CD4-positive, alpha-beta T cell treated with Interleukin-2 at 100 ng/mL for 4 hours (primary cell): ENCODE measurements around the gene LIAS.
A peak's percentile ranks its signal among the peaks of the same experiment; 100 is the strongest.
"Not testable (repeated sequence)": the region's sequence is repeated elsewhere in the genome, so short reads cannot be mapped to it uniquely, and the experiment has no call there.

ENCODE experiments used
- DNase-seq: peaks from one replicate; pipeline ENCODE4 v3.0.0-alpha.2; 2020; ENCODE audit warnings: low spot score

The LIAS gene

DNA sequence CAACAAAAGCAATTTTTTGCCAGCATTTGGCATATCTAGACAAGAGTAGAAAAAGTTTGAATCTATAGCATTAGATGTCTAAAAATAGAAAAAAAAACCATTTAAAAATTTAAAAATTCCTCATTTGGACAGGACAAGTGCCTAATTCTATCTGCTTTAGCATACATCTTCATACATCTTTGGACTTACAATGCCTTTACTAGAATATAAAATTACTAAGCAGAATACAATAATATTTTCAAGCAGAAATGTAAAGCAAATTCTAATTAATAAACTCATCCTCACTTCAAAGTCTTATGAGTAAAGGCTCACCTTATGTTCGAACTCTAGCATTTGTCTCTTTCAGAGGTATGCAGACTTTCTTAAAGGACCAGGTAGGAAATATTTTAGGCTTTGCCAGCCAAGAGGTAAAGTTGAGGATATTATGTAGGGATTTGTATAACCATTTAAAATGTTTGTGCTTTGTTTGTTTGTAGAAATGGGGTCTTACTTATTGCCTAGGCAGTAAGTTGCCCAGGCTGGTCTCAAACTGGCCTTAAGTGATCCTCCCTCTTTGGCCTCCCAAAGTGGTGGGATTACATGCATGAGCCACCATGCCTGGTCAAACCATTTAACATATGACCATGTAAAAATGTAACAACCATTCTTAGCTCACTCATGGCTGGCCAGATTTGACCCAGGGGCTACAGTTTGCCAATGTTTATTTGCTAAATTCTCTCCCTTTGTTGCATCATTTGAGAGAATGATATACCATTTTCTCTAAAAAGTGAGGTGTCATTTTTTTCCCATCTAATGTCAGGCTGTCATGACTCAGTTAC is 39.3 kb downstream of the LIAS start:
- DNase-seq, result no peak

DNA sequence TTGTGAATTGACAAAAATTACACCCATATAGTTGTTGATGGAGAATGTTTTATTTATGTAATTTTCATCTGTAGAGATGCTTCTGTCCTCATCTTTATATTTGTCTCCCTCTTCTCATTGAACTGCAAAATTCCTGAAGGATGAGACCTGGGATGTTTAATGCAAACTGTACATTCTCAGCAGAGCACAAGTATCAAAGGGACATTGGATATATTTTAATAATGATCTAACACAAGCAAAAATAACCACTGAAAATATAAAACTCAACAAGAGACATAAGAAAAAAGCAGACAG is 39.8 kb downstream of the LIAS start:
- DNase-seq, result no peak

DNA sequence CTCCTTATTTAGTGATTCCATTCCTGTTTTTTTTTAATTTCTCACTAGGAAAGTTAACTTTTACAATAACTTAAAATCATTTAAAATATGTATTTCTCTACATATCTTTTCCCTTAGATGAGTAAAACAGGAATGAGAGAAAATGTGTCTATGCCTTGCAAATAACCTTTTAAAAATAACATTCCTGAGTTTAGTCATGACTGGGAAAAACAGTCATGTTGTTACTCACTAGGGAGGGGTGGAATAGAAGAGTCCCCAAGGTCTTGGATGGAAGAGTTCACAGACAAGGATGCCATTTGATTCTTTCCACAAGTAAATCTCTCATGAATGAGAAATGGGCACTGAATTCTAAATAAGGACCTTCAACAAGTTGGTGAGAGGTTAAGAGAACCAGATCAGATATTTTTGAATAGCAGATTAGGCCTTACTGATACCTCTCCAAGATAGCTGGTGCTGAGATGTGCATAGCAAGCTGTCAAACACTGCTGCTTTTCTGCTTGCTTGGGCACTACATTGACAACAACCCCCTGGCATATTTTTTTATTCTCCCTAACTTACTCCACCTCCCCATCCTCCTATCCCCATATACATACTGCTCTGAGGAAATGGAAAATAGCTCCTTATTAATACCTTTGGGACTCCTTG is 43.3 kb downstream of the LIAS start:
- no peak for DNase-seq

DNA sequence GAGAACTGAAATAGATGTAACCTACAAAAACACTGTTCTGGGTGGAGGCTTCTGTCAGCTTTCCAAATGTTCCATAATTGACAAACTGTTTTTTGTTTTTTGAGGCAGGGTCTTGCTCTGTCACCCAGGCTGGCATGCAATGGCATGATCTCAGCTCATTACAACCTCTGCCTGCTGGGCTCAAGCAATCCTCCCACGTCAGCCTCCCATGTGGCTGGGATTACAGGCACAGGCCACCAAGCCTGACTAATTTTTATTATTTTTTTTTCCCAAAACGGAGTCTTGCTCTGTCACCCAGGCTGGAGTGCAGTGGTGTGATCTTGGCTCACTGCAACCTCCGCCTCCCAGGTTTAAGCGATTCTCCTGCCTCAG is 43.8 kb downstream of the LIAS start:
- not testable (repeated sequence) for DNase-seq

DNA sequence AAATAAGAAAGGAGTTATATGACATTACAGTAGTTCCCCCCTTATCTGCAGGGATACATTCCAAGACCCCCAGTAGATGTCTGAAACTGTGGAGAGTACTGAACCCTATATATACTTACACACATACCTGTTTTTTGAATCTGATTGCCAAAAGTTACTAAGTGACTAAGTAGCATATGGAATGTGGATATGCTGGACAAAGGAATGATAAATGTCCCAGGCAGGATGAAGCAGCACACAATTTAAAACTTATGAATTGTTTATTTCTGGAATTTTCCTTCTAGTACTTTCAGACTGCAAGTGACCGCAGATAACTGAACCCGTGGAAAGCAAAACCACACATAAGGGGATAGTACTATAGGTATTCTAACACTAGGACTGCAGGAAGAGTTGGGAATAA is 45.7 kb downstream of the LIAS start:
- DNase-seq, result no peak

DNA sequence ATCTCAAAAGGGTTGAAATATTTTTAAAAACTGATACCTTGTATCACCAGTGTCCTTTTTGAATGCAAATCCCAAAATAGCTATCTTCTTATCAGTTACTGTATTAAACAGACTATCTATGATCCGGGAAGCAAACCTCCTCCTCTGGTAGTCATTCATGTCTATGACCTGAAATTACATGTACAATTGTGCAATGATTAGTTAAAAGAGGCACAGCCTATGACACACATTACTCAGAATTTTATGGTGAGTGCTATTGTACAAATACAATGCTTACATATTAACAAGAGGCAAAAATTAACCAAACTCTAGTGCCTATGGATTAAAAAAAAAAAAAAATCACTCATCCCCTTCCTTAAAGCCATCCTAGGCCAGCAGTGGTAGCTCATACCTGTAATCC is 46.7 kb downstream of the LIAS start:
- DNase-seq, result no peak

DNA sequence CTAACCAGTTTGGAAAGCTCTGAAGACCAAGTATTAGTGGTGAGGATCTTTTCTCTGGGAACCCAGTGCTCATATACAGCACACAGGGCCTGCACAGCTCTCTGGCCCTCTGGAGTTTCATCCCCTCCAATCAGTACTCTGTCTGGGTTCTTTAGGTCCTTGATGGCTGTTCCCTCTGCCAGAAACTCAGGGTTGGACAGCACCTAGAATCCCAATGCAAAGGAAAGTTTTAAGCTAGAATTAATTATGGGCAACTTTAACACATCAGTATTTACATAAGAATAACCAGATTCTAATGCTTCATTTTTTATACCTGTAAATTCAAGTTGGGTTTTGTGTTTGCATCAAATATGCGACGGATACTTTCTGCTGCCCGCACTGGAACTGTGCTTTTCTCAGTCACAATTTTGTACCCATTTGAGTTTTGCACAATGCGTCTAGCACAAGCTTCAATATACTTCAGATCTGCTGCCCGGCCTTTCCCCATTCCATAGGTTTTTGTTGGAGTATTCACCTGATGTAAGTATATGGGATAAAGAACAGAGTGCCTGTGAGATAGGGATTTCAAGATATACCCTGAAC is 51.6 kb downstream of the LIAS start:
- no peak for DNase-seq

DNA sequence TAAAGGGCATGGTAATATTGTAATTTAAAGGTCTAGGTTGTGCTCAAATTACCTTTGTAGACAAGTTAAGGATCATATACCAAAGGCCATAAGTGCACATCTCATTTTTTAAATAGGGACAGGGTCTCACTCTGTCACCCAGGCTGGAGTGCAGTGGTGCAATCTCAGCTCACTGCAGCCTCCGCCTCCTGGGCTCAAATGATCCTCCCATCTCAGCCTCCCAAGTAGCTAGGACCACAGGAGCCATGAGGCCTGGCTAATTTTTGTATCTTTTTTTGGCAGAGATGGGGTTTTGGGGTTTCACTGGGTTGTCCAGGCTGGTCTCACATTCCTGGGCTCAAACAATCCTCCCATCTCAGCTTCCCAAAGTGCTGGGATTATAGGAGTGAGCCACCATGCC is 55.4 kb downstream of the LIAS start:
- DNase-seq, result not testable (repeated sequence)

DNA sequence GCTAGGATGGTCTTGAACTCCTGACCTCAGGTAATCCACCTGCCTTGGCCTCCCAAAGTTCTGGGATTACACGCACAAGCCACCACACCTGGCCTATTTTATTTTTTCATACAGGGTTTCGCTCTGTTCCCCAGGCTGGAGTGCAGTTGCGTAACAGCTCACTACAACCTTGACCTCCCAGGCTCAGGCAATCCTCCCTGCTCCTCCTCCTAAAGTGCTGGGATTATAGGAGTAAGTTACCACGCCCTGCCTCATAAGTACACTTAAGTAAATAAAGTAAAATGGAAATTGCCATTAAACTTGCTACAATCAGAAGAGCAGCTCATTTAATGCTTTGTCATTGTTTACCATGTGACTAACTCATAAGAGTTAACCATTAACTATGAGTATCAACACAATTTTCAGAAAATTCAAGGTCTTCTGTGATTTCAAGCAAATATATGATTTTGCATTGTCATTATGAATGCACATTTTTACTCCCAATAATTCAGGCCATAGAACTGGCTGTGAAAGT is 56.1 kb downstream of the LIAS start:
- DNase-seq, result no peak

DNA sequence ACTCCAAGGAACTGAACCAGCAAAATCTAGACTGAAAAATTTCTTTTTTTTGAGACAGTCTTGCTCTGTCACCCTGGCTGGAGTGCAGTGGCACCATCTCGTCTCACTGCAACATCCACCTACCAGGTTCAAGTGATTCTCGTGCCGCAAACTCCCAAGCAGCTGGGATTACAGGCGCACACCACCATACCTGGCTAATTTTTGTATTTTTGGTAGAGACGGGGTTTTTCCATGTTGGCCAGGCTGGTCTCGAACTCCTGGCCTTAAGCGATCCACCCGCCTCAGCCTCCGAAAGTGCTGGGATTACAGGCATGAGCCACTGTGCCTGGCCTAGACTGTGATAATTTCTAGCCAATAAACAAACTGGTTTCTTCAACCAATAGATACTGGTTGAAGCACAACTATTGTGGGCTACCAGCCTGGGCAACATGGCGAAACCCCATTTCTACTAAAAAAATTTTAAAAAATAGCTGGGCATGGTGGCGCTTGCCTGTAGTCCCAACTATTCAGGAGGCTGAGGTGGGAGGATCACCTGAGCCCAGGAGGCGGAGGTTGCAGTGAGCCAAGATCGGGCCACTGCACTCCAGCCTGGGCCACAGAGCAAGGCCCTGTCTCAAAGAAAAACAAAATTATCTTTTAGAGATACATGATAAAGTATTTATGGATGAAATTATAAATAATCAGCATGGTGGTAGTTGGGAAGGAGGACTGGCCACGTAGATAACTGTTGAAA is 57.0 kb downstream of the LIAS start:
- DNase-seq, result not testable (repeated sequence)

DNA sequence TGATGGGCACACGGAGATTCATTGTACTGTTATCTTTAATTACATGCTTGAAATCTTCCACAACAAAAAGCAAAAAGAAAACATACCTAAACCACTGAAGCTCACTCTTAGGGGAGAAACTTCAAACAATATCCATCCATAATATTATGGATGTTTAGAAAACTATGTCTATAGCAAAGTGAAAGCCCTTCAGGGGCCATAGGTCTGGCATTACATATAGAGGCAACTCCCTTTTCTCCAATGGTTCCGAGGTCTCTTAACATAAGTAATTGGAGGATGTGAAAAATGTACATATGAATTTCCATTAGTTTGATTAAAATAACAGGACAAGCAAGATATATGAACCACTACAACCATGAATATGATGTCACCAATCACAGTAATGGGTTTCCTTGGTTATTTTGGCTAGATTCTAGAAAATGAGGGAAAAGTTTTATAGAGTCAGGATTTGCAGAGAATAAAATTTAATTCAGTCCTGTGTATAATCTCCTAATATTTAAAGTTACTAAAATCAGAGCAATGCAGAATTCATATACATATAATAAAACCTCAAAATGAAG is 57.6 kb downstream of the LIAS start:
- no peak for DNase-seq

DNA sequence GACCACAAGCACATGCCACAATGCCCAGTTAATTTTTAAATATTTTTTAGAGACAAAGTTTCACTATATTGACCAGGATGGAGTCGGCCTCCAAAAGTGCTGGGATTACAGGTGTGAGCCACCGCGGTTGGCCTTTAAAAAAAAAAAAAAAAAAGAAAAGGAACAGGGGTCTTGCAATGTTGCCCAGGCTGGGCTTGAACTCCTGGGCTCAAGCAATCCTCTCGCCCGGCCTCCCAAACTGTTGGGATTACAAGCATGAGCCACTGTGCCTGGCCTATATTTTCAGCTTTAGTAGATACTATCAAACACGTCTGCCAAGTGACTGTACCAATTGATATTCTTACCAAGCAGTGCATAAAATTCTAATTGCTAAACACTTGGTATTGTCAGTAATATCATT is 59.6 kb downstream of the LIAS start:
- DNase-seq, result no peak

DNA sequence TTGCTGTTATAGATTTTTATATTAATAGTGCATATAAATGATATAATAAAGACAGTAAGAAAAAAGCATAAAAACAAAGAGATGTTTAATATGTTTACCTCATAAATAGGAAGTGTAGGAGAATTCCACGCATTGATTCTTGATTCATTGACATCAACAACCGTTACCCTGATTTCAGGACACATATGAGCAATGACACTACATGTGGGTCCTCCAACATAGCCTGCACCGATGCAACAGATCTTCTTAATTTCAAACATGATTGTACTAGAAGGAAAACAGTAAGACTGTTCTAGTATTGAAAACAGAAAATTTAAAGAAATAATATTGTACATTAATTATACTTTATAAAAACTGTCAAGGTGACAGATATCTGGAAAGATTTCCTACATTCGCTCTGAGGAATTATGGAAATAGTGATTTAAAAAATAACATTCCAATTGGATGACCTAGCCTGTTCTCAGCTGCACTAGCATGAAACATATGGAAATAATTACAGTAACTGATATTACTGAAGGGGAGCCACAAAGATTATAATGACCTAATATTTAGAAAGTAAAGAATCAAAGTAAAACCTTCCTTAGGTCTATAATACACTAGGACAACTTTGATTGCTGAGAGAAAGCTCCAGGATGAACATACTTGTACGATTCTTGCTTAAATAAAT is 62.5 kb downstream of the LIAS start:
- DNase-seq, result no peak

DNA sequence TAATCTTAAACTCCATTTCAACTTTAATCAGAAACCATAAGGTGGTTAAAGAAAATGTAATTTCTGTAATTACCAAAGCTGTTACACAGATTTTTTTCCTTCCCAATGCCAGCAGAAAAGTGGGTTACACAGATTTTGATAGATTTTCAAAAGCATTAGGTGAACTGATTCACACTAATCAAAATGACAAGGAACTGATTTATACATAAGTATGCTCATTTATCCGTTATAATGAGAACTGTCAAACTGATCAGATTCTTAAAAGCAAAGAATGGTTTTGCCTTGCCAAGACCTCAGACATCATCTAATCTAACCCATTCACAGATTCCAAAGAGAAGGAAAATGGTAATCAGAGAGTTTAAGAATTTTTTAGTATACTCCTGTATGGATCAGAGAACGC is 63.2 kb downstream of the LIAS start:
- no peak for DNase-seq

DNA sequence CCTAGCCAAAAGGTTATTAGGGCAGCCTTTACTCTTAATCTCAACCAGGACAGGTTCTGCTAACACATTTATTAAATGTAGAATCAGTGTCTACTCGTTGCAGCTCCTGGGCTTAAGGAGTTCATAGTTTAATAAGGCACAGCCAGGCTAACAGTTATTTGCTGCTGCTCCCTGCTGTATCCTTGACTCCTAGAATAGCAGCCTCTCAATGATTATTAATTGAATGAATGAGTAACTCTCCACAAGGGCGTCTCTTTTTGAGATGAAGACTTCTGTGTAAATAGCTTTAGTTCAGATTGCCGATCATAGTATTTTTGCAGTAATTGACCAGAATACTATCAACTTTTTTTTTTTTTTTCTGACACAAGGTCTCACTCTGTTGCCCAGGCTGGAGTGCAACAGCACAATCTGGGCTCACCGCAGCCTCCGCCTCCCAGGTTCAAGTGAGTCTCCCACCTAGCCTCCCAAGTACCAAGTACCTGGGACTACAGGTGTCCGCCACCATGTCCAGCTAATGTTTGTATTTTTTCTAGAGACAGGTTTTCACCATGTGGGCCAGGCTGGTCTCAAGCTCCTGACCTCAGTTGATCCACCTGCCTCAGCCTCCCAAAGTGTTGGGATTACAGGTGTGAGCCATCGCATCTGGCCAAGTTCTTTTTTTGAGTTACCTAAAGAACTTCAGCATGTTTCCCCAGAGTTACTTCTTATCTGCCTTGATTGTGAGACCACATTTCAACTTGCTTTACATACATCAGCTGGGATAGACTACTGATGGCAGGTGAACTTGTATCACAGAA is 65.5 kb downstream of the LIAS start:
- DNase-seq, result no peak

DNA sequence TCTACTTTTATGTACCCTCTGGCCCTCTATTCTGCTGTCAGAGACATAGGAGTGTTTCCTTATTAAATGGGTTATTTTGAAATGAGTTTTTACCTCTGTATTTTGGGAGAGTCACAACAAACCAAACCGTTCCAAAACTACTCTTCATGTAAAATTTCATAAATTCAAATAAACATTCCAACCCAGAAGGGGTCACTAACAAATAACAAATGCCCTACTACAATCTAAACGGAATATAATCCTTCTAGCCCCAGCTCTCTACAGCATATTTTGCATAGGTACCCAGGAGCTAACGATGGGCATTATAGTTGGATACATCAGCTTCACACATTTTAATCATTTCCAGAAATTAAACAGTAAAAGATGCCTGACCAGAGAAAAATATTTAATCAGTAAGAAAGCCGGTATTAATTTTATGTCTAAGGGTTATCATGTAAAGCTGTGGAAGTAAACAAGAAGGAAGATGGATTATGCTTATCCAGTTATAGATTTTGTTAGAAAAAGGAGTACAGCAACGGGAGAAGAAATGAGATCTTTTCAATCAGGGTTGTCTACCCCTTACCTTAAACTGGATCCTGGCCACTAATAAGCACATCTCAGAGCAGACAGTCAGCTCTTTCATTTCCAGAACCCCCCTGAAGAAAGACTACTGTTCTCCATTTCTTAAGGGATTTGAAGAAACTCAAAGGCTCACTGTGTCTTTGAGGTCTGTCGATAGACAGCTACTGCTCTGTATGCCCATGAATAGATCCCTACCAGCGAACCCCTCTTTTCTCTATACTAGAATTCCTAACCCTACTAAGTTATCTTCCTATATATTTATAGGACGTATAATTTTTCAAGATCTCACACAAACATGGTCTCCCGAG is 67.2 kb downstream of the LIAS start:
- no peak for DNase-seq

DNA sequence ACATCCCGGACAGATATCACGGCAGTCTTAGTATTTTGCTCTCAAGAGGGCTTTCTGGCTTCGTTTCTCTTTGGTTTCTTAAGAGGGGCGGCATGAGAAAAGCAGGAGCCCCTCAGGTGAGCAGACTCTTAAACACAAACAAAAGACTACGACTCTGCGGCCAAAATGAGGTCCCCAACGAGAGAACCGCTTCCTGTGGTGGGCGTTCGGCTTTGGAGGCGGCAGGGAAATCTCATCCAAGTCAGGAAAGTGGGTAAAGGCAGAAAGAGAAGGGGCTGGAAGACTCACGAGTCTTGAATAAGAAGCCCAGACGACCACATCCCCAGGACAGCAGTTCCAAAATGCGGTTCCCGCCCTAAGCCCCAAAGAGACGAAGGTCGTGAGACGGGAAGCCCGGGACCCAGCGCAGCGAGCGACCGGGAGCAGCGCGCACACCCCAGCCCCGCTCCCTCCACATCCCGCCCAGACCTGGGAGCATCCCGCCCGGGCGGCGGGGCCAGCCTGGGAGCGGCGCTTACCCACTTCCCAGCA is 68.0 kb downstream of the LIAS start:
- DNase-seq, result peak; percentile 3

DNA sequence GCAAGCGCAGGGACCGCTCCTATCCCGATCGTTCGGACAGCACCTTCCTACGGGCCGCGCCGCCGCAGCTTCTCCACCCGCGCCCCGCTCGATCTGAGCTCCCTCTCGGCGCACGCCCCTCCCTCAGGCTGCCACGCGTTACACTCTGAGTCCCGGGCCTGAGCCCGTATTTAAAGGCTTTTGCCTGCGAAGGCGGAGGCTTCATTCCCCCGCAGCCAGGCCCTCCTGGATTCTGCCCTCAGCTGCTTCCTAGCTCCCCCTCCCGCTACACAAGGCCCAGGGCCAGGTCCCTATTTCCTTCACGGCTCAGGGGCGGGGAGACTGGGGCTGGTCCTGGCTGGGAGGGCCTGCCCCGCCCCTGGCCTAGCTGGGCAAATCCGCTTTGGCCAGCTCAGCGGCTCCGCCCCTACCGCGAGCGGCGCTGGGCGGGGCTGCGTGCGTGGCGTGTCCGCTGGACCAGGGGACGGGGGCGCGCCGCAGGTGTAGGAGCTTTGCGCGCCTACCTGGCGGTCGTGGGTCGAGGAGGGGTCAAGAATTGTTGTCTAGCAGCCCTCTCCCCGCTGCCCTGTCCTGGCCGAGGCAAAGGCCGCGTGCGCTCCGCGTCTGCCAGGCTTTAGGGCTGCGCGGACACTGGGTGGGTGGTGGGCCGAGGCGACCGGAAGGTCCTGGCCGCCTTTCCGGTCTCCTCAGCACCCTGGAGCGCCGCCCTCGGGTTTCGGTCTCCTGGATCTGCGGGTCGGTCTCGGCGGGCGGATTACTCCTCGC is 68.6 kb downstream of the LIAS start, which contains the start of gene UGDH:
TSS of gene UGDH (minus strand) at position 144 of the 765 bp plus-strand sequence. CDS start 5,927 bp downstream, outside the sequence.
- peak; percentile 87 for DNase-seq

DNA sequence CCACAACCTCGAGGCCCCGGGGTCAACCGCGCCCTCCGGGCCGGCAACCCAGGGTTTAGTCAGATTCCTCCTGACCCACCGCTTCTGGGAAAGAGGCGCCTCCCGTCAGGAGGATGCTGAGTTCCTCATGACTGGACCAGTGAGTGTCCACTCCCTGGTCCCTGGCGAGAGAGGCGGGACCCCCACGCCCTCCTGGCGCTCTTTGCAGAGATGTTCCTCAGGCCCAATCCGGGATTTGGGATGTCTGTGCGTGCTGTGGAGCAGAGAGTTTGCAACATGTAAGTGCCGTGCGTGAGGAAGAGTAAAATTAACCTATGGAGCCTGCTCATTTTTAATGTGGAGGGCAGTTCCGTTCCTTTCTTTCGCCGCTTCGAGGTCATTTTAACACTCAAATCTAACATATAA is 69.2 kb downstream of the LIAS start:
- no peak for DNase-seq
